HG02610 (cell line): Measurements from ENCODE around the gene CCER1.

Source experiments
- ATAC-seq: cut with Tn5 transposase; IDR thresholded peaks from one replicate; pipeline ENCODE4 v1.9.1; 2021; ENCODE audit warnings: mild to moderate bottlenecking, moderate library complexity; ENCODE audit not compliant: unreplicated experiment

The CCER1 gene

DNA sequence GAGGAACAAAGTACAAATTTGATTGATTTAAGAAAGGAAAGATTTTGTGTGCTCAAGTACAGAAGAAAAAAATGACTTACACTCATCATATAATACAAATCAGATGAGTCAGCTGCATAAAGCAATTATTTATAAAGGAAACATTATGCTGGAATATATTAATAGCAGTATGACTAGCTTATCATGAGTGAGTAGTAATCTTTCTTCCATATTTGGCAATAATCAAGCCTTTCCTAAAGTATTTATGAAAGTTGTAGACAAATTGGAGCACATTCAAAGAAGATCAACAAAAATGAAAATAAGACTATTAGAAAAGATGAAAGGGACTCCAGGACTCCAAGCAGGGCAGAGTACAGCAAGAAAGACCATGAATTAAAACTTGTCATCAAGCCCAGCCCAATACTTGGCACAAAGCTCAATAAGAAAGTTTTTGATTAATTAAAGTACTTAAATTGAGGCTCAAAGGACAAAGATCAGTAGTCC lies 32.8 kb downstream of the CCER1 start:
- ATAC-seq: no peak

DNA sequence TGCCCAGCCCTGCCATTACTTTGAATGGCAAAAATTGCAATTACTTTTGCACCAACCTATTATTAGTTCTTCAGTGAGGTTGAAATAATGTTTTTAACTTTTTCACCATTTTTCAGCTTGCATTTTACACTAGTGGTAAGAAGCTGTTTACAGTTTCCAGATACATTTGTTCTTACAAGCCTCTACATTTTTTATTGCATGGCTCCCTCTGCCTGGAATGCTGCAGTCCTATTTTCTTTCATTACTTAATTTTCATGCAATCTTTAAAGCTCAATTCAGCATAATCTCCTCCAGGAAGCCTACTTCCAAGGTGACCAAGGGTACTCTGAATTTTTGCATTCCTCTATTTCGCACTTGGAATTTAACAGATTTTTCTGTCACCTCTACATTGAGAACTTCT lies 33.4 kb downstream of the CCER1 start:
- no peak for ATAC-seq

DNA sequence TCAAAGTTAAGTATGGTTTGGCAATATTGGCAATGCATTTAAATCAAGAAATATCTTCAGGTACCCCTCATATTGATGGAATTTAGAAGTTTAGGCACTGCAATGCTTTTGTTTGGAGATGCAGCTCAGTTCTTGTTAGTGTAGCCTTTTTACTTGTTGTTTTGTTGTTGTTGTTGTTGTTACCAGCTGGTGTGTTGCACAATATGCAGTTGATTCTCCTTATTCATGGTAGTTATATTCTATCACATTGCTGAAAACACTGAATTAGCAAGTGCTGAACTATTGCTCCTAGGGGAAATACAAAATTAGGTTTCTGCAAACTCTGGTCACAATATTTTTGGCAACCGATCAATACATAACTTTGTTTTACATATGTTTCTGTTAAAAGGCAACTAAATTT lies 34.8 kb downstream of the CCER1 start:
- ATAC-seq: no peak

DNA sequence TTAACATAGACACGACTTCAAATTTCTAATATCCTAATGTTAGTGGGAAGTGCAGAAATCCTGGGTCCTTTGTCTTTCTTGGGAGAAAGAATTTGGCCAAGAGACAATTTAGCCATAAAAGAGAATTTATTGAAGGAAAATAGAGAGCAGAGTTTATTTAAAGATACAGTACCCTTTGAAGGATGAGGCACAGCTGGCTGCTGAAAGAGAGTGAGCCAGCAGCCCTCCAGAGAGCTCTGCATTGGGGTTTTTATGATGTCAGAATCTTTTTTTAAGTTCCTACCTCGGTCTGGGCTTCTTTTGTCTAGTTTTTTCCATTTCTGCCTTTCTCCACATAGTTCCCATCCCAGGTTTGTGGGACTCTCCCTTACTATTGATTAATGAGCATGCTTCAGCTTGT lies 37.5 kb downstream of the CCER1 start:
- ATAC-seq: no peak

DNA sequence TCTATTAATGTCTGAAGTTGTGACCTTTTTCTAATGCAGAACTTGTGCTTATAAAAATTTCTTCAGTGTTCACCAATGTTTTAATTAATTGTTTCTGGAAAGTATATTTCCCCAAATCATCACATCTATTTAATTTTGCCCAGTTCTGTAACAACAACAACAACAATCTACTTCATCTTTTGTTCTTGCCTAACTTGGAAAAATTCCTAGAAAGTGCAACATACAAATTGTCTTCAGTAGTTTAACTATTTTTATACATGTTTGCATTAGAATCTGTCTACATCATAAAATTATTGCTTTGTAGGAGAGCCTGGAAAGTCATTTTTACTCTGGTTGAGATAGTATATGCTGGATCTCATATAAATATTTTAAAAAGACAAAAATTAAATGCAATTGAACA lies 38.5 kb downstream of the CCER1 start:
- no peak for ATAC-seq

DNA sequence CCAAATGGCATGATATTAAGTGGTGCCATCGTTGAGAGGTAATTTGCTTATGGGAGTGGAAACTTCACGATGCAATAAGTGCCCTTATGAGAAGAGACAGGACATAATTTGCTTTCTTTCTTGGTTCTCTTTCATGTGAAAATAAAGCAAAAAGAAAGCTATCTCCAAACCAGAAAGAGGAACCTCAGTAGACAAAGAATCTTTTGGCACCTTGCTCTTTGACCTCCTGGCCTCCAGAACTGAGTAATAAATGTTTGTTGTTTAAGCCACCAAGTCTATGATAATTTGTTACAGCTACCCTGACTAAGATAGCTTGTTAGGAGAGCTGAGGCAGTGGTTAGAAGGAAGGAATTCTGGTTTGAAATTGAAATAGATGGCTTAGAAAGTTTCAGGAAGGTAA lies 39.6 kb downstream of the CCER1 start:
- ATAC-seq: no peak

DNA sequence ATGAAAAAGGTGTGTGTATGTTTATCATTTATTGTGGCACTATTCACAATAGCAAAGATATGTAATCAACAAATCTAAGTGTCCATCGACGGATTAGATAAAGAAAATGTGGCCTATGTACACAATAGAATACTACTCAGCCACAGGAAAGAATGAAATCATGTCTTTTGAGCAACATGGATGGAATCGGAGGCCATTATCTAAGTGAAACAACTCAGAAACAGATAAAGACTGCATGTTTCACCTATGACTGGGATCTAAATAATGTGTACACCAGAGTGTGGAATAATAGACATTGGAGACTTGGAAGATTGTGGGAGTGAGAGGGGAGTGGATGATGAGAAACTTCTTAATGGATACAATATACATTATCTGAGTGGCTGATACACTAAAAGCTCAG lies 44.0 kb downstream of the CCER1 start:
- no peak for ATAC-seq

DNA sequence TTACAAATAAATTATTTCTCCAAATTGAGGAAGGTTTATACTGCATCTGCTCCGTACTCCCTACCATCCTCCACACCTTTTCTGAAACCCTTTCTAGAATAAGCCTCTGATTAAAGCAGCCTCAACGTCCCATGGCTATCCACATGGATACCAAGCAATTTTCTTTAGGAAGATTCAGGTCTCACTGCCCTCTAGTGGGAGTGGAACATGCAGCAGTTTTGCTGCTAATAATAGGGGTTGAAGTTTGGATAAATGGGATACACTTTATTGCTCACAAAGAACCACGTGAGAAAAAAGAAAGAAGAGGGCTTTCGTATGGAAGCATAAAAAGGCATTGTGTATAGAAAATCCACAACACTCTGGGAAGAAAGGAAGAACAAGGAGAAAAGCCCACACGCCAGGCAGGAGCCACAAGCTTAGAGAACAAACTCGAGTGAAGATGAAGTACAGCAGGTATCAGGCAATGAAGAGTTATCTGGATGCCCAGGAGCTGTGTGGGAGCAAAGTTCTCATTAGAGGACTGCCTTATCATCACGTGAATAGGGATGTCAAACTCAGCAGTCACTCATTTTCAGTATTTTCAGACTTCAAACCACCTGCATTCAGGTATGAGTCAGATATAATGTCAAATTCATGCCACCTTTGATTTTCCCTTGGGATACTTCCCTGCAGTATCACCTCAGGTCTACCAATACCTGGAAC lies 45.8 kb downstream of the CCER1 start:
- ATAC-seq: no peak

DNA sequence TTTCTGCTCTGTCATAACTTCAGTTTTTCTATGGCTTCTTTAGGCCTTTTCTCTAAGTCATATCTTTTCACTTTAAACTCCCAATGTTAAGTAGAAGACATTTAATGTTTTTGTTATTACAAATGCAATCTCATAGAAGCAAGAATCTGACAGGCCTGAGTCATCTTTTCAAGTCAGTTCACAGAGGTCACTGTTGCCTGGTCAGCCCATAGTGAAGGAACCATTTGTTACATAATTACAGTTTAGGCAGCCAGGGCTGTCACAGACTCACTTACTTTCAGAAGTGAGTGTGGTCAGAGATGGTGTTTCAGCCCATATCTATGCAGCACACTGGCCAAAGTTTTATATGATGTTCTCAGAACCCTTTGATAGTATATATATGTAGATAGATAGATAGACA lies 46.5 kb downstream of the CCER1 start:
- no peak for ATAC-seq

DNA sequence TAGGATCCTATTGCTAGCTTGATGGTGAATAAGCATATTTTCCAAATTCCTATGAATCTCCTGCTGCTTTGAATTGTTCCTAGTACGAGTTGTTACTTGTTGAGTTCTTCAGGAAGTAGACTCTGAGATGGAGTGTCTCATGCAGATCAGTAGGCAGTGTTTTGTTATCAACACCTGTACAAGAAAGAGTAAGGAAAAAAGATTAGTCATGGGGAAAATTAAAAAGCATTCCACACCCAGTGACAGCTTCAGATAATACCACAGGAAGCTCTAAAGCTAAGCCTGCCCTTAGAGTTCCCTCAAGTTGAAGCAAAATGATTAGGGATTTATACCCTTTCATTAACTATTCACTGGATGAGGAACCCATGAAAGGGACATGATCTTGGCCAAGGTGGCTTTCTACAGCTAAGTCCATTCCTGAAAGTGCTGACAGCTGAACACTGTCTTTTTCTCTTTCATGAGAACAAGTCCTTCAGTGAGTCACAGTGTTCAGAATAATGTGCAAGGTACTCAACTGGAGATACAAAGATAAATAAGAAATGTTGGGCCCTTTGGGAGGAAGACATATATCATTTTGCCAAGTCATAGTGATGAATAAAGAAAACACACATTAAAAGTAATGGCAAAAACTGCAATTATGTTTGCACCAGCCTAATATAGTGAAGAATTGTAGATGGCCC lies 49.1 kb downstream of the CCER1 start:
- ATAC-seq: no peak

DNA sequence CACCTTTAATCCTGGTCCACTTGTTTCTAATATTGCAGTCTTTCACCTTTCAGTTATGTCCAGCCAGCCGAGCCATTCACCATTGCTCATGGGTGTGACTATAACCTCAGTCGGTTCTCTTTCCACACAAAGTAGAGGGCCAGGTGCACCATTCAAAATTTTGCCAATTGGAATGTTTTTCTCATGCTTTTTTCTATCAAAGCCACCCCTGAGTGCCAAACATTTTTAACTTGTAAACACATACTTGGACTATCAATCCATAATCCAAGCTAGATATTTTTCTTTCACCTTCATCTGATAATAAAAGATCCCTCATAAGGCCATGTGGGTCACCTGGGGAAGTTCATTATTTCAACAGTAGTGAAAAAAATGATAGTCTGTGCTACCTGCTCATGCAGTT lies 52.4 kb downstream of the CCER1 start:
- no peak for ATAC-seq
